ENCODE data around the gene TIAM2. TPM values are rescaled to one million over a fixed set of nuclear protein-coding genes. Genes with fewer than 3 reads are reported as not detected.
"Not testable (repeated sequence)": the region's sequence is repeated elsewhere in the genome, so short reads cannot be mapped to it uniquely, and the experiment has no call there.

TIAM2 gene
- total RNA-seq, 2 donors from 2014 or later, result 9.3 to 10.3 TPM

DNA sequence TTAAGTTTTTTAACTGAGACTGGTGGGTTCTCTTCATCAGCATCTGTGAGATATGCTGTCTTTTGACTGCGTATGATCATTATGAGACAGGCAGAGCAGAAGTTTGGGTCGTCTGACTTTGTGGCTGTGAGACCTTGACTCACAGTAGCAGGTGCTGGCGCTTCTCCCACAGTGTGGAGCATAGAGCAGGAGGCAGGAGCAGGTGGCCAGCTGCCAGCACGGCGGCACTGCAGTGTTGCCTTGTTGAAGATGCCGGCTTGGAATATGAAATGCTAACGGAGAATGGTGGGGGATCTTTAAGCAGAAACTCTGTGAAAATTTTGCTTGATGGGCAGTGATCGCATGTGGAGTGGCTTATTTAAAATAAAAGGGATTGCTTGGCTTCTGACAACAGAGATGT, 105.0 kb downstream of the TIAM2 start:
- Histone ChIP-seq H3K4me3 (no peak overlapping the region), H3K4me1 (no peaks in the 10 kb centered on the region), H3K27me3 (no peaks in the 10 kb centered on the region), H3K36me3 (no peaks in the 10 kb centered on the region), H3K27ac (no peak overlapping the region), H3K9me3 (no peaks in the 10 kb centered on the region)
- DNase-seq (ENCODE audit: low spot score), result no peak
- TF ChIP-seq, protein P1, sequence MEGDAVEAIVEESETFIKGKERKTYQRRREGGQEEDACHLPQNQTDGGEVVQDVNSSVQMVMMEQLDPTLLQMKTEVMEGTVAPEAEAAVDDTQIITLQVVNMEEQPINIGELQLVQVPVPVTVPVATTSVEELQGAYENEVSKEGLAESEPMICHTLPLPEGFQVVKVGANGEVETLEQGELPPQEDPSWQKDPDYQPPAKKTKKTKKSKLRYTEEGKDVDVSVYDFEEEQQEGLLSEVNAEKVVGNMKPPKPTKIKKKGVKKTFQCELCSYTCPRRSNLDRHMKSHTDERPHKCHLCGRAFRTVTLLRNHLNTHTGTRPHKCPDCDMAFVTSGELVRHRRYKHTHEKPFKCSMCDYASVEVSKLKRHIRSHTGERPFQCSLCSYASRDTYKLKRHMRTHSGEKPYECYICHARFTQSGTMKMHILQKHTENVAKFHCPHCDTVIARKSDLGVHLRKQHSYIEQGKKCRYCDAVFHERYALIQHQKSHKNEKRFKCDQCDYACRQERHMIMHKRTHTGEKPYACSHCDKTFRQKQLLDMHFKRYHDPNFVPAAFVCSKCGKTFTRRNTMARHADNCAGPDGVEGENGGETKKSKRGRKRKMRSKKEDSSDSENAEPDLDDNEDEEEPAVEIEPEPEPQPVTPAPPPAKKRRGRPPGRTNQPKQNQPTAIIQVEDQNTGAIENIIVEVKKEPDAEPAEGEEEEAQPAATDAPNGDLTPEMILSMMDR (IDR thresholded peaks at IDR 0.05), result no peak

DNA sequence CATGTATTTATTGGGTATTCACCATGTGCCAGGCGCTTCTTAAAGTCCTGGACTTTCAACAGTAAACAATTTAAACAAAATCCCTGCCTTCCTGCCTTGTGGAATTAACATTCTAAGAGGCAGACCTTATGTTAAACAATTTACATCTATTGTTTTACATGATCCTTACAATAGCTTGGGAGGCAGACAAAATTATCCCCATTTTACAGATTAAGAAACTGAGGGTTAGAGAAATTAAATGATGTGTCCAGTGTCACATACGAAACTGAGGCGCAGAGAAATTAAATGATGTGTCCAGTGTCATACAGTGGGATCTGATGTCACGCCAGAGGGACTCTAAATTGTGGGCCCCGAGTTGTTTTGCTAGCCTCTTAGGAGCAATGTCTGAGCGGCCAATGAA, 105.5 kb downstream of the TIAM2 start:
- TF ChIP-seq, protein P1 (IDR thresholded peaks at IDR 0.05), result no peak
- Histone ChIP-seq H3K4me1 (no peaks in the 10 kb centered on the region), H3K27me3 (no peaks in the 10 kb centered on the region), H3K36me3 (no peaks in the 10 kb centered on the region), H3K9me3 (no peaks in the 10 kb centered on the region), H3K27ac (no peak overlapping the region), H3K4me3 (no peak overlapping the region)
- no peak for DNase-seq (ENCODE audit: low spot score)

DNA sequence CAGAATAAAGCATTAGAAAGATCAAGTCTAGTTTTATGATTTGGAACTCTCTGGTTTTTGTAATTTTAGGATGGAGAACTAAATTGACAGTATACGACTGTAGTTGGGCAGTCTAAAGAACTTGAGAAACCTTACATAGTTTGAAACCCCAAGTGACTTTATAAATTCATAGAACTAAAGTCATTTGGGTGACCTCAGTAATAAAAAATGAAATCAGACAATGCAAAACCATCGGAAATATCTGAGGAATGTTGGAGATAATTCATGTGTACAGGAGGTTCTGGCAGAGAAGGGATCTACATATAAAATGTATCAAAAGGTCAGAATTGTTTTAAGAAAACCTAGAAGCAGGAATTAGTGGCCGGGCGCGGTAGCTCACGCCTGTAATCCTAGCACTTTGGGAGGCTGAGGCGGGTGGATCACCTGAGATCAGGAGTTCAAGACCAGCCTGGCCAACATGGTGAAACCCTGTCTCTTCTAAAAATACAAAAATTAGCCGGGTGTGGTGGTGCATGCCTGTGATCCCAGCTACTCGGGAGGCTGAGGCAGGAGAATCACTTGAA, 108.0 kb downstream of the TIAM2 start:
- not testable (repeated sequence) for H3K27me3 ChIP-seq; DNase-seq (ENCODE audit: low spot score); H3K27ac ChIP-seq; H3K36me3 ChIP-seq; H3K4me3 ChIP-seq; H3K9me3 ChIP-seq; H3K4me1 ChIP-seq

DNA sequence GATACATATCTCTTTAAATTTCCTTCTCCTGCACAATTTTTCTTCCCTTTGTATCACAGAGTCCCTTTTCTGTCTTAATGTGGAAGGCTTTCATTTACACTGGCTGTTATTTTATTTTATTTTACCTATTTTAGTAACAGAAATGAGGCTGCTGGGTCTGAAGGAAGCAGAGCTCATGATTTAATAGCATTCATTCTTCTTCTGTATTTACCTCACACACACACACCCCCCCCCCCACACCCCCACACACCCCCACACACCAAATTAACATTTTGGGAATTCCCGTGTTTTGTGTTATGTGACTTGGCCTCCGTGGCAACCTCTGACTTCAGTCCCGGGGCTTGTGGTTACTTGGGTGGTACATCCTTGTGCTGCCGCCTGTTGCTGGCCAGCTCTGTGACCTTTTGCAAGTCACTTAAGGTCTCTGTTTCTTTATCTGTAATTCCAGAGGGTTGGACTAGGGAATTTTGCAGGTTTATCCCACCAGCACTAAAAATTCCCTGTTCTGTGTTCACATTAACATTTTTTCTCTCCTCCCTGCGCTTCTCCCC, 108.8 kb downstream of the TIAM2 start:
- H3K36me3 ChIP-seq, result no peaks in the 10 kb centered on the region
- no peaks in the 10 kb centered on the region for H3K27me3 ChIP-seq
- no peak for DNase-seq (ENCODE audit: low spot score)
- no peak overlapping the region for H3K4me3 ChIP-seq
- no peaks in the 10 kb centered on the region for H3K9me3 ChIP-seq
- H3K27ac ChIP-seq, result no peak overlapping the region
- H3K4me1 ChIP-seq, result no peaks in the 10 kb centered on the region
- TF ChIP-seq, protein P1 (IDR thresholded peaks at IDR 0.05), result no peak

DNA sequence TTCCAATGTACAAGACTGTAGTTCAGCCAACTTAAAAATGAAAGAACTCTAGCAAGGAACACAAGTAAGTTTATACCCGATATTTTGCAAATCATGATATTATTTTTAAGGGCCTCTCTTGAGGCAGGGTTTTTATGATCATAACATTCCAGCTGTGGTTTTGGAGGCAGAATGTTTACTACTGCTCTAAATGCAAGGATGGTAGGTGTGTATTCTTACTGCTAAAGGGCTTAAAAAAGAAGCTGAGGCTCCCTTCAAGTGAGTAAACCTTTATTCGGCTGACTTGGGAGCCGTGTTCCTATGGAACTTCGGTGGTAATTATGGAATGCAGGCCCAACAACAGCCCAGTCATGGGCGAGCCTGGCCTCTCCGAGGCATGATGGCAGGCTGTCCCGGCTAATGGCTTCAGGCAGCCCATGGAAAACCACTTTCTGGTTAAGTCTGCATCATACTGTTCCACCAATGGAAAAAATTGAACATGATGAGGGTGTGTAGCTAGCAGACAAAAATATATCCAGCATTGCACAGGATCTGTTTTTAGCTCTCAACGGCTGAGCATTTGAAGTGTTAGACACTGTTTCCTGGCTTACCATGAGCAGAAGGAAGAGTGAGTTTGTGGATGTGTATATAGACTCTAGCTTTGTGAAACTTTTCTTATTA, 111.5 kb downstream of the TIAM2 start:
- no peak overlapping the region for H3K4me3 ChIP-seq
- H3K27ac ChIP-seq, result peak overlapping the region in 1 of 2 donors; percentile 26
- H3K4me1 ChIP-seq, result no peaks in the 10 kb centered on the region
- H3K36me3 ChIP-seq, result no peaks in the 10 kb centered on the region
- no peaks in the 10 kb centered on the region for H3K9me3 ChIP-seq
- TF ChIP-seq, protein P1 (IDR thresholded peaks at IDR 0.05), result no peak
- no peak for DNase-seq (ENCODE audit: low spot score)
- H3K27me3 ChIP-seq, result no peaks in the 10 kb centered on the region

DNA sequence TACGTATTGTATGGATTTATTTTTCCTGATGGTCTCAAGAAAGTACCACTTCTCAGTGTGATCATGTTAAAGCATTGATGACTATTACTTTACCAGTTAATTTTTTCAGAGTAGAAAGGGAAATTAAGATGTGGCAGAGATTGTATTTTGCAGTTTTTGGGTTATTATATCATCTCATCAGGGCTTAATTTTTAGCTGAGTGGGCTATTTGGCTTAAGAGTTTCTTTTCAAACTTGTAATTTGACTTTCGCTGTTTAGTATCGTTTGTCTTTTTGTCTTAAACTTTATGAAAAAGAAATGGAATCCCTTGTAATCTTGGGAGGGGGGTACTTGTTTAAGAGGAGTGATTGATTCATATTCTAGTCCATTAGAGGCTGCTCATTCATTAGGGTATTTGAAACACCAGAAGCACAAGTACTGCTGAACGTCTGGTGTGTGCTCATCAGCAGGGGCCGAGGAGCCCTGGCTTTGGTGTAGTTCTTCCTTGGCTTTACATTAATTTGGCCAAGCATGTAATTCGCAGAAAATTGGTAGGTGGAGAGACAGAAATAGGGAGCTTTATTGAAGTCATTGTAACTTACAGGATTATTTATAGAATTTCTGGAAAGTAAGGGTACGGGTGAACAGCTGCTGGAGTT, 112.4 kb downstream of the TIAM2 start:
- peak overlapping the region in 1 of 2 donors; percentile 26 for H3K27ac ChIP-seq
- H3K4me3 ChIP-seq, result no peak overlapping the region
- TF ChIP-seq, protein P1 (IDR thresholded peaks at IDR 0.05), result no peak
- DNase-seq (ENCODE audit: low spot score), result no peak
- no peaks in the 10 kb centered on the region for H3K36me3 ChIP-seq
- no peaks in the 10 kb centered on the region for H3K4me1 ChIP-seq
- H3K9me3 ChIP-seq, result no peaks in the 10 kb centered on the region
- no peaks in the 10 kb centered on the region for H3K27me3 ChIP-seq

All from right atrium auricular region (tissue), 2 donors.